DMS114 treated with DMSO at 0.1 percent for 48 hours (cell line): ENCODE measurements around the gene RETN.

Experiments
- DNase-seq: peaks from one replicate; lab custom pipeline; 2025; ENCODE audit not compliant: unreplicated experiment; lab: John Stamatoyannopoulos, UW

RETN gene

GRCh38 chr19:7705387-7706187 is 36.7 kb downstream of the RETN start:
- no peak for DNase-seq

- DNase-seq, result no peak
These were observed 37.5 kb downstream of the RETN start for GRCh38 chr19:7706188-7706954.

DNA sequence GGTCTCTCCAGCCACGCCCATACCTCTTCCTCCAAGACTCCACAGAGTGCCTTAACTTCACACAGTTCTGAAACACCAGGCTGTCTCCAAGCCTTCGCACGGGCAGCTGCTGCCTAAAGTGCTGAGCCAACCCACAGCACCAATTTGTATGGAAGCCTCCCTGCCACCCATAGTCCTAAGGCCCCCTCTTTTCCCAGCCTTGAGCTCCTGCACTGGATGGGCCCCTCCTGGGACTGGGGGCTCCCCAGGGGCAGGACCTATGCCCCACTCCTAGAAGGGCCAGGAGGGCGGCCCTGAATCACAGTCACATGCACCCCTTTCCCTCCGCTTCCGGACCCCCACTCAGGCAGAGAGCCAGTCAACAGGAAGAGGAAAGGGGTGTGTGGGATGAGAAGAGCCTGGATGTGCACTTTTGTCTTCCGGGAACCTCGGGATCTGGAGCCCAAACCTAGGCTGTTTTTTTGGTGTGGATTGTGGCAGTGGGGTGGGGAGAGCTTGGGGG is 38.2 kb downstream of the RETN start:
- DNase-seq, result no peak

DNA sequence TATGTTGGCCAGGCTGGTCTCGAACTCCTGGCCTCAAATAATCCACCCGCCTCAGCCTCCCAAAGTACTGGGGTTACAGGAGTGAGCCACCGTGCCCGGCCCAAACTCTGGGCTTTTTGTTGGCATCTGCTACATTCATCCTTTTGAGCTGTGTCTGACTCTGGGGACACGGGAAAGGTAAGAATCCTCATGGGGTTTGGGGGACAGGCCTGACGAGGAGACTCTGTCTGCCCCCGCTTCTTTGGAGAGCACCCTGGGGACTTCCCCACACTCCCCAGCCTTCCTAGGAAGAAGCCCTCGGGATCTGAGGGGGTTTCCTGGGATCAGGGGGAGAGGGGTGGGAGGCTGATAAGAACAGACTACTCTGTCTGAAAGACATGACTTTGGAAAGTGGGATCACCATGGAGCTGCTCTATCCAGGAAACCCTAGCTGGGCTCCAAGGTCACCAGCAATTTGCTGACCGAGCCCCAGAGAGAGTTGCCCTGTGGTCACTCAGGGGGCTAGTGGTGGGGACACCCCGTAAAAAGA is 41.1 kb downstream of the RETN start:
- DNase-seq, result no peak

DNA sequence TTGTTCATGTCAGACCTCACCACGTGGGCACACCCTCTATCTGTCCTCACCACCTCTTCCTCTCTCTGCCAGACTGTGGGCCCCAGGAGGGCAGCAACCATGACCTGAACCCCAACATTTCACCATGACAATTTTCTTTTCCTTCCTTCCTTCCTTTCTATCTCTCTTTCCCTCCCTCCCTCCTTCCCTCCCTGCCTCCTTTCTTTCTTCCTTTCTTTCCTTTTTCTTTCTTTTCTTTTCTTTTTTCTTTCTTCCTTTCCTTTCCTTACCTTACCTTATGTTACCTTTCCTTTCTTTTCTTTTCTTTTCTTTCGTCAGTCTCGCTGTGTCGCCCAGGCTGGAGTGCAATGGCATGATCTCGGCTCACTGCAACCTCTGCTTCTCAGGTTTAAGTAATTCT is 41.8 kb downstream of the RETN start:
- no peak for DNase-seq

DNA sequence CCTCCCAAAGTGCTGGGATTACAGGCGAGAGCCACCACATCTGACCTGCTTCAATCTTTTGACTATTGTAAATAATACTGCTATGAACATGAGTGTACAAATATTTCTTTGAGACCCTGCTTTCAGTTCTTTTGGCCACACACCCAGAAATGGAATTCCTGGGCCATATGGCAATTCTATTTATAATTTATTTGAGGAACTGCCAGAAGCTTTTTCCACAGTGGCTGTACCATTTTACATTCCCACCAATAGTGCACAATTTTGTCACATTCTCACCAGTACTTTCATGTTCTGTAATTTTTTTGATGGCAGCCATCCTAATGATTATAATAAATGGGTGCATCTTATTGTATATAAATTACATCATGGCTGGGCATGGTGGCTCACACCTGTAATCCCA is 46.8 kb downstream of the RETN start:
- no peak for DNase-seq

DNA sequence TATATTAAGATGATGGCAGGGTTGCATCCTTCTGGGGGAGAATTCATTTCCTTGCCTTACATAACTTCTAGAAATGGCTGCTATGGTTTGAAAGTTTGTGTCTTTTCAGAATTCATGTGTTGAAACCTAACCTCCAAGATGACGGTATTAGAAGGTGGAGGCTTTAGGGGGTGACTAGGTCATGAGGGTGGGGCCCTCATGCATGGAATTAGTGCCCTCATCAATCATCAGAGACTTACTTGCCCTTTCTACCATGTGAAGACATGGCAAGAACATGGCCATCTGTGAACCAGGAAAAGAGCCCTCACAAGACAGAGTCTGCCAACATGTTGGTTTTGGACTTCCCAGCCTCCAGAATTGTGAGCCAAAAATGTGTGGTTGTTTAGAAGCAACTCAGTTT is 47.9 kb downstream of the RETN start:
- no peak for DNase-seq

DNA sequence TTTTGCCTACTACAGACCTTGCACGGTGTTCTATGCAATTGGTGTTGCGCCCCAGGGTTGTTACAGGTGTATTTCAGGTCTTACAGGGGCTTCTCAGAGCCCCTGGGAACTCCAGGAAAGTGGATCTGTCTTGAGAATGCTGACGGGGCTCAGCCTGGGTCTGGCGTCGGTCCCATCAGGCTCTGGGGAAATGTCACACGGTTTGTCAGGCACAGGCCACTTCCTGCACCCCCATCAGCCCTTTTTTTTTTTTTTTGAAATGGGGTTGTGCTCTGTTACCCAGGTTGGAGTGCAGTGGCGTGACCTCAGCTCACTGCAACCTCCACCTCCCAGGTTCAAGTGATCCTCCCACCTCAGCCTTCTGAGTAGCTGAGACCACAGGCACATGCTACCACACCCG is 49.8 kb downstream of the RETN start:
- DNase-seq, result no peak
